Activated CD8-positive, alpha-beta memory T cell treated with anti-CD3 and anti-CD28 coated beads, Interleukin-2, amount 50 U/mL, for 1 hour (primary cell): ENCODE measurements around the gene MTARC2.

Experiments used
- DNase-seq: peaks from one replicate; pipeline ENCODE4 v3.0.0-alpha.2; 2020; ENCODE audit errors: extremely low read depth

MTARC2 gene

DNA sequence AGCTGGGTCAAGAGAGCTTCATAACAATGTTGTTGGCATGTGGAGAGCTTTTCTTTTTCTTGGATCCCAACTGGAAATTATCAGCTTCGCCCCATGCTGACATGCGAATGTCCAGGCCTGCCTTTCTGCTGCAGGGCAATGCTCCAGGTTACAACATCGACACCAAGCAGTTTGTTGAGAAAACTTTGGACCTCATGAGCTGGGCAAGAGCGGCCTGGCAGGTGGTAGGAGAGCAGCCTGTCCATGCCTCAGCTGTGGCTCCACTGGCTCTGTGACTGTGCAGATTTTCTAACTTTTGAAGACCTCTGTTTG lies 80.0 kb downstream of the MTARC2 start:
- DNase-seq, result no peak

DNA sequence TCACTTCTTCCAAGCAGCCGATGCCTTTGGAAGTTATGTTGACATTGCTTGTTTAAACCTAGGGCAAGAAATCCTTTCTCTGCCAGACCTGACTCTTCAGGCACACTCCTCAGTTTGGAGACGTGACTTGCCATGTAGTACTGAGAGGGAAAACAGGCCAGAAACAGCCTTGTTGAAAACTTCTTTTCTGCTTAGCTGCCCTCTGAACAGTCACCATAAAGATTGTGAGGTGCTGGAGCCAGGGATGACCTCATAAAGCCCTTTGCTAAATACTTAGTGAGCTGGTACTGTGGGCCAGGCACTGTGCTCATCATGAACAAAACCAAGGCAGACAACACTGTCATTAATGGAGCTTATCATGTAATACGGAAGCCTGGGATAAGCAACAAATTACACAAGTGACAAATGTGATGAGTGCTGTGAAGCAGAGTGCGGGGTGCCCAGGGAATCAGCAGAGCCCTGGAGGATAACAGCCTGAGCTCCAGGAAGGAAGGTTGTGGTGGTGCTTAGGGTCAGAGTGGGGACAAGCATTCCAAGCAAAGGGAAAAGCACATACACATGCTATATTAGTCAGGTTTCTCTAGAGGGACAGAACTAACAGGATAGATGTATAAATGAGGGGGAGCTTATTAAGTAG lies 80.9 kb downstream of the MTARC2 start:
- DNase-seq, result no peak

- no peak for DNase-seq
Observed at GRCh38 chr1:220833436-220833835, 85.3 kb downstream of the MTARC2 start.
